IPS DF 4.7 (cell line): Measurements from ENCODE around the gene FAM149B1.
"Not testable (repeated sequence)": the region's sequence is repeated elsewhere in the genome, so short reads cannot be mapped to it uniquely, and the experiment has no call there.

ENCODE experiments used
- DNase-seq: peaks from one replicate; pipeline ENCODE4 v3.0.0-alpha.2; 2013; ENCODE audit warnings: low spot score; ENCODE audit errors: extremely low read depth

Gene FAM149B1

DNA sequence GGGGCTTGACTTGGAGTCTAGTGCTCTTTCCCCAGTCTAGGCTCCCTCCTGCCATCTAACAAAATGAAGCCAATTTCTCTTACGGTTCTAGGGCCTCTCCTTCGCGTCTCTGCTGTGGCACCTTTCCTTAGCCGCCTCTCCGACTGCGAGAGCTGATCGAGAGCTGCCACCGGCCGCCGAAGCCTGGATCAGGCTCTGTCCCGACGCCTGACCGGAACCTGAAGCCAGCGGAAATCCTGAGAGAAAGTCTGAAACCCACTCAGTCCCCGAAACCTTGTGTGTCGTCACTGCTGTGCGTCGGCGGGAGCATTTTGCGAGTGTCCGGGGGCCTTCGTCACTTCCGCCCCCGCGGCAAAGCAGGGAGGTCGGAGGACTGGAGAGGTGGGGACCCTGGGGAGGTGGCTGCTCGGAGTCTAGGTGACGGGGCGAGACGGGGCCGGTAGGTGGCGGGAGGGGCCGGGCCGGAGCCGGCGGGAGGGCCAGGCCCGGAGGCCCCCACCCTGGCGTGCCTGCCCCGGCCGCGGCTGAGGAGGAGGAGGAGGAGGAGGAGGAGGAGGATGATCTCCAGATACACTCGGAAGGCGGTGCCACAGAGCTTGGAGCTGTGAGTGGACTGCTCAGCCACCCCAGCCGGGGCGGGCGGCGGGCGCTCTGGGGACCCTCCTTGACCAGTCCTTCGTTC lies at the start of gene FAM149B1, which contains the start of gene ECD:
TSS of gene FAM149B1 (plus strand) at position 337 of the 682 bp plus-strand sequence. CDS start at position 558, 221 bp downstream.
TSS of gene ECD (minus strand) at position 226 of the 682 bp plus-strand sequence. CDS start 4,071 bp downstream, outside the sequence.
- DNase-seq = peak; percentile 86

DNA sequence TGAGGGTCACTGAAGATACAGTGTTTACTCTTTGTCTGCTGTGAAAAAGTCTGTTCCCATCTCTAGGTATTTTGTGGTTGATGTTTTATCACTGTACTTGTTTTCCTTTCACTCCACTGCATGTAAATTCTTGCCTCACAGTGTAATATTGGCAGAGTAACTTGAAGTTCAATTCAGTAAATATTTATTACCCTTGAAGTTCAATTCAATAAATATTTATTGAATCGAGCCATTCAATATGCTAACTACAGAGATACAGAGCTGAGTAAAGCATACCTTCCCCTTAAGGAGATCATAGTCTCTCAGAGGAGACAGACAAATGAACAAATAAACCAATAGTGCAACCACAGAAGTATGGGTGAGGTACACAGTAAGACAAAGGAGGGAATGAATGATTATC lies 48.5 kb upstream of the FAM149B1 start:
- no peak for DNase-seq

DNA sequence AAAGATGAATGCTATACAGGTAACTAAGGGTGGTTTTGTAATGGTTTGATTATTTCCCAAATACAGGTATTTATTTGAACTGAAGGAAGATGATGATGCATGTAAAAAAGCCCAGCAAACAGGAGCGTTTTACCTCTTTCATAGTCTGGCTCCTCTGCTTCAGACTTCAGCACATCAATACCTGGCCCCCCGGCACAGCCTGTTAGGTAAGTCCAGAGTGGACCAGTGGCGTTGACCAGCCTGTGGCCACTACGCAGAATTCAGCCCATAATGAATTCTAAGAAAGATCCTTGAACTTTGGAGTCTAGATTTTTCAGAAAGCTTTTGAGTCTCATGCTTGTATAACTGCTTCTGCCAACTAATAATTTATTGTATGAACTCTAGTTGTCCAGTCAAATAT lies 48.0 kb upstream of the FAM149B1 start:
- no peak for DNase-seq

DNA sequence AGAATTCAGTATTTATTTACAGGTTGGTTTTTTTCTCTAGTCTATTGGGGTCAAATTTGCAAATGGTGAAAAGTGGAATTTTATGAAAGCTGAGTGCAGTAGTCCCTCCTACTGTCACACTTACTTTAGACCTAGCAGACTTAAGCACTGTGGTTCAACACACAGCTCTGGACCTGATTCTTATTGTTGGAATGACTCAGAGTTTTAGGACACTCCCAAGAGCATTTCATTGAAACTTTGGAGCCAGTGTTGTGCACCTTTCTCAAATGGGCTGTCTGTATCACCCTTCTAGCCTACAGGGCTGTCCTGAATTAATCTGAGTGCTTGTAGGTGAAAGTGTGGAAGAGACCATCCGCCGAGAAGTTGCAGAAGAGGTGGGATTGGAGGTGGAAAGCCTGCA lies 41.6 kb upstream of the FAM149B1 start:
- no peak for DNase-seq

DNA sequence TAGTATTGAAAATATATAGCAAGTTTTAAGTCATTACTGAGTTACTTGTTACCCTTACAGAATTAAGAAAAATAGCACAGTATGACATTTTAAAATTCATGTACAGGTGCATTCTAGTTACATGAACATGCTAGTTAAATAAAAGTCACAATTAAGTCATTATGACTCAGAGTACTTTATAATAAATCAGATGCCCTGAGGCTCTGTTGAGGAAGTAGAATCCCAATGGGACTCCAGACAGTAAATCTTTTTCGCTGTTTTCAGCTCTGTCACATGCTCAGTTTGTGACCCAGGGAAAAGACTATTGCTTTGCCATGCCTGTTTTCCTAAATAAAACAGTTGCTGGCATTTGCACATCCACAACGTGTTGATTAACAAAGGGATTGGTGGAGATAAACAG lies 36.6 kb upstream of the FAM149B1 start:
- no peak for DNase-seq

DNA sequence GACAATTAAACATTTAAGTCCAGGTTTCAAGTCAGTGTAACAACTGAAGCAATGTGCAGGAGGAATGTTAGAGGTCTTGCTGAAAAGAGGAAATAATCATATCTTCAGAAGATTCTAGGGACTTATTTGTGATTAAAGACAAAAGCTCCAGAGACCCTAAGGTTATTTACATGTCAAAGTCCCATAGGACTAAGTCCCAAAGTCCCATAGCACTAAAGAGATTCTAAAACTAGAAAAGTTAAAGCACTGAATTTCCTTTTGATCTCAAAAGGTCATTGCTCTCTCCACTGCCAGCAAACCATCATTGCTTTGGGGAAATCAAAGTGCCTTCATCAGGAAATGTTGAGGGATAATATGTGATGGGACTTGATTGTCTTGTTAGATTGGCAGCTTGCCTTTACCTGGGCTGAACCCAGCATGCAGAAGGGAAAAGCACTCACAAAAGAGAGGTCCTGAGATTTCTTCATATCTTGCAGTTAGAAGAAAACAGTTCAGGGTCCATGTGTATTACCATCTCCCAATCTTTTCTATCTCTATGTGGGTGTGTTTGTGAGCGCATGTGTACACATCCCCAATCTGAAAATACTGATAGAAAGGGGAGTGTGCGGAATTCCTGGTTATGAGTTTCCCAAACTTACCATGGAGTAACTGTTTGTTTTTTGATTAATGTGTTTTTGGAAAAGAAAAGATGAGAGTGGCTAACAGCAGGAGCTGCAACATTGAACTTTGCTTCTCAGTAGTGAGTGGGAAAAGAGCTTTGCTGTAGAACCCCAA lies 35.8 kb upstream of the FAM149B1 start:
- no peak for DNase-seq

DNA sequence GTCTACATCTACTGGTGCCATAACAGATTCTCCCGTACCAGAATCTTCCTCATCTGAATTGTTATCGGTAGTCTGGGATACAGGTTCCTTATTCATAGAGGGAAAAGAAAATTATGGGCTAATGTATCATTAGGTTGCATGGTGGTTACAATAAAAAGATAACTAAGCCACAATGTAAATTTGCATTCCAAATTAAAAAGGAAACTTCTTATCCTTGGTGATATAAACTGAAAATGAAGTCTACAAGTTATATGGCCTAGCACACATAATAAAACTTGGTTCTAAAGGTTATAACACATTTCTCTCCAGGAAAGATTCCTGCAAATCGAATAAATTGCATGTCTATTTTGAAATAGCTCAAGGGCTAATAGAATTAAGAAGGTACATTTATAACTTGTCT lies 33.2 kb upstream of the FAM149B1 start:
- no peak for DNase-seq

DNA sequence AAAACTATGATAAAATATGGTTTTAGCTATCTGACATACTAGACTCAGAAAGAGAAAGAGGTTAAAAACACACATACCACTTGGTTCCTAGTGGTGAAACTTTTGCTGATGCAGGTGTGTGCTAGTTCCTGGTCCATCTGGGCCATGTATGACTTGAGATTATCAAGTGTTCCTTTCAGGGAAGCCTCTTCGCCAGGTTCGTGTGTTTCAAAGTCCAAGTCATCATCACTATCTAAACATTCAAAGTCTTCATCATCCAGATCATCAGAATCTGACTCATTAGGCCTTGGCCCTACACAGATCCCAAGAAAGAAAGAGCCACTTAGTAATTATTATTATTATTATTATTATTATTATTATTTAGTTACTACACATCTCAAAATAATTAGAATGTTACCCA lies 31.3 kb upstream of the FAM149B1 start:
- DNase-seq = no peak

DNA sequence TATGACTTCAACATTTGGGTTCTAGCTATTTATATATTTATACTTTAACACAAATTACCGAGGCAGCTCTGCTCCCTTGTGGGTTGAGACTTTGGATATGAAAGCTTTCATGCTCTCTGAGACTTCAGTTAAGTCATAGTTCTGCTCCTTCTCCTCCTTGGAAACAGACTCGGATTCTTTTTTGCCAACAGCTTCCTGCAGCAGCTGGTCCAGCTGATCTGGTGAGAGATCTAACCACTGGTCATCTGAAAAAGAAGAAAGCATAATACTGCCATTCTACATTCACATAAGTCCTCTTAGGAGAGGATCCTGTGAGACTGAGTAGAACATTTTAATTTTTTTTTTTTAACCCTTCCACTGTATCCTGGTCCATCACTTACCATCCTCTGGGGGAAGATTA lies 28.7 kb upstream of the FAM149B1 start:
- DNase-seq = no peak

DNA sequence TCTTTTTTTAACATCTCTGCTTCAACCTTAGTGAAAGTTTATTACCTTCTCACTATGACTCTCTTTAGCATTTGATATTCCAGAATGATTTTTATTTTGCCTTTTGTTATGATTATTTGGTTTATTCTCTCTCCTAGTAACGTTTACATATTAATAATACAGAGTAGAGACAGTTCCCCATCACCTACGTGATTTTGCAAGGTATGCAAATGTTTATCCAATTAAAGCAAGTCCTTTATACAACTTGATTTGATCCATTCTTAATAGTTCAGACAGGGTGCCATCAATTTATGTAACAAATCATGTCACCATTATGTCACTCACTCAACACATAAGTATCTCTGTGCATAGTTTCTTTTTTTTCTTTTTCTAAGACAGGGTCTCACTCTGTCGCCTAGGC lies 26.3 kb upstream of the FAM149B1 start:
- no peak for DNase-seq

DNA sequence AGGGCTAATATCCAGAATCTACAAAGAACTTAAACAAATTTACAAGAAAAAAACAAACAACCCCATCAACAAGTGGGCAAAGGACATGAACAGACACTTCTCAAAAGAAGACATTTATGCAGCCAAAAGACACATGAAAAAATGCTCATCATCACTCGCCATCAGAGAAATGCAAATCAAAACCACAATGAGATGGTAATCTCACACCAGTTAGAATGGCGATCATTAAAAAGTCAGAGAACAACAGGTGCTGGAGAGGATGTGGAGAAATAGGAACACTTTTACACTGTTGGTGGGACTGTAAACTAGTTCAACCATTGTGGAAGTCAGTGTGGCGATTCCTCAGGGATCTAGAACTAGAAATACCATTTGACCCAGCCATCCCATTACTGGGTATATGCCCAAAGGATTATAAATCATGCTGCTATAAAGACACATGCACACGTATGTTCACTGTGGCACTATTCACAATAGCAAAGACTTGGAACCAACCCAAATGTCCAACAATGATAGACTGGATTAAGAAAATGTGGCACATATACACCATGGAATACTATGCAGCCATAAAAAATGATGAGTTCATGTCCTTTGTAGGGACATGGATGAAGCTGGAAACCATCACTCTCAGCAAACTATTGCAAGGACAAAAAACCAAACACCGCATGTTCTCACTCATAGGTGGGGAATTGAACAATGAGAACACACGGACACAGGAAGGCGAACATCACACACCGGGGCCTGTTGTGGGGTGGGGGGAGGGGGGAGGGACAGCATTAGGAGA lies 17.1 kb upstream of the FAM149B1 start:
- not testable (repeated sequence) for DNase-seq

DNA sequence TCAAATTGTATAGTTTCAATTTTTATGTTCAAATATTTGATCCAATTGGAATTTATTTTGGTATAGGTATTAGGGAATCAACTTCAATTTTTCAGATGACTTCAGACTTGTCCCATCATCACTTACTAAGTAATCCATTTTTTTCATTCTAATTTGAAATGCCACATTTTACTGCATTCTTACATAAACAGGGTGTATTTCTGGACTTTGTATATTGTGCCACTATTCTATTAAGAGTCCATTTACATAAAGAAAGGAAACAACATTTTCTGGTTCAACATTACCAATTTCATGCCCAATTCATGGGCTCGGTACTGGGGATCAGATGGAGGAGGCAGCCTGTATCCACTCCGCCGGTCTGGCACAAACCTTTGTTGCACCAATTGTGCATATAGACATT lies 15.9 kb upstream of the FAM149B1 start:
- no peak for DNase-seq

DNA sequence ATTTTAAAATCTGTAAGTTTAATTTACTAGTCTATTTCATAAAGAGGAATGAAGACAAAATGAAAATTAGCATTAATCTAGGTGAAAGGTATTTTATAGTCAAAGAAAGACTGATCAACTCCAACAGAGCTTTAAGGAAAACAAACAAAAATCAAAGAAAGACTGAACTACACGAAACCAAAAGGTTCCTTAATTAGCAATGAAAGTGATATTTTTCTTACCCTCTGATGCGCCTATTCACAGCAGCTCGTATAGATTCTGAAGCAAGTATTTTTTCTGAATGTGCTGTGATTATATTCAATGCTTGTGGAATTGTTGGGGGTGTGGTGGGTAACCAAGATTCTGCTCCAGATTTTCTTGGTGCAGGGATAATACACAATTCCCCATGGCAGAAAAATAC lies 11.9 kb upstream of the FAM149B1 start:
- DNase-seq = no peak

DNA sequence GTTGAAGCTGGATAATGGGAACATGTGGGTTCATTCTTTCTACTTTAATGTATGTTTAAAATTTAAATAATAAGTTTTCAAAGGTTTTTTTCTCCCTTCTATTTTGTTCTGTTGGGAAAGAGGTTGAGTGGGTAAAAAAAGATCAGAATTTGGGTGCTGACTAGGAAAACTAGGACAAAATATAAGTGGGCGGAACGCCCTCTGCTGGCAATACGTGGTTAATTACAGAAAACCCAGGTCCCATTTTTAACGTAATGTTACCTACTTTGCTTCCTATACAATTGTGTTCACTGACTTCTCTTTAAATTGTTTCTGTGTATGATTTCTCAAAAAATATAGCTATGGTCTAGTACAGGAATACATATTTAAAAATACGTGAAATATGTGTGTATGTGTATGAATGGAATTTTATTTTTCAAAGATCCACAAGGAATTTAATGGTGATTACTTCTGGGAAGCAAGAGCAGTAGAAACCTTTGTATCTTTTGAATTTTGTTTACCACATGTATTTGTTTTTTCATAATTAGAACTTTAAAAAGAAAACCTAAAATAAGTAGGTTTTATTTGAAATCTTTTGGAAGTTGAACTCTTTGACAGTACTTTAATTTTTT lies 8.8 kb upstream of the FAM149B1 start:
- DNase-seq = peak; percentile 28

DNA sequence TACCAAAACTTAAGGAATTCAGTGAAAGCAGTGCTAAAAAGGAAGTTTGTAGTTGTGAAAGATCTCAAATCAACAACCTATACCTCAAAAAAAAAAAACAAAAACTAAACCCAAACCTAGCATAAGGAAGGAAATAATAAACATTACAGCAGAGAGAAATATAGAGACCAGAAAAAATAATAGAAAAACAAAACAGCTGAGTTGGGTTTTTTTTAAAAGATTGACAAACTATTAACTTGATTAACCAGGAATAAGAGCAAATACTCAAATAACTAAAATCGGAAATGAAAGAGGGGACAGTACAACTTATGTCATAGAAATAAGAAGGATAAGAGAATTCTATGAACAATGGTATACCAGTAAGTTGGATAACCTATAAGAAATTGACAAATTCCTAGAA lies 6.8 kb upstream of the FAM149B1 start:
- DNase-seq = no peak

DNA sequence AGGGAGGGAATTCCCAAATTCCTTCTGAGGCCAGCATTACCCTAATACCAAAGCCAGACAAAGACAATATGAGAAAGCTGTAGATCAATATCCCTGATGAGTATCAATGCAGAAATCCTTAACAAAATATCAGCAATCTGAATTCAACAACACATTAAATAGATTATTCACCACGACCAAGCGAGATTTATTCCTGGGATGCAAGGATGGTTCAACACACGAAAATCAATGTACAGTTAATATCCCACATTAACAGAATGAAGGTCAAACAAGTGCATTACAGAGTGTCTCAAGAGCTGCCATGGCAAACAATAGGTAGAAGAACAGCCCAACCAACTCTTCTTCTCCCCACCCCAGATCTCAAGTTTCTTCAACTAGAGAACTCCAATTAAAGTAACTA lies 6.3 kb upstream of the FAM149B1 start:
- no peak for DNase-seq

DNA sequence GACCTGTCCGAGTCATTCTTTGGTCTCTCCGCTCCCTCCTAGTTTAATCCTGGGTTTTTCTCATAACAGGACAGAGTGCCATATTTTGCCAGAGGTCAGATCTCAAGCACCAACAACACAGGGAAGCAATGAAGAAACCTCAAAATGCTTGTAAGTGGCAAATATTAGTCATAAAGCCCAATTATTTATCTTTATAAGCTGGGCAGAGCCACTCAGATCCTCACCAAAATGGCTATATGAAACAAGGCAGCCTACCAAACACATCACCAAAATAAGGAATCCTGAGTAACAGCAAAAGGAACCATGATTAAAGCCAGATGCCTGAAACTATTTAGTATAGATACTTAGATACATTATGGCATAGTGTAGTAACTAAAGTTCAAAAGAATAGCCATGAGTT lies 4.8 kb upstream of the FAM149B1 start:
- DNase-seq = no peak

DNA sequence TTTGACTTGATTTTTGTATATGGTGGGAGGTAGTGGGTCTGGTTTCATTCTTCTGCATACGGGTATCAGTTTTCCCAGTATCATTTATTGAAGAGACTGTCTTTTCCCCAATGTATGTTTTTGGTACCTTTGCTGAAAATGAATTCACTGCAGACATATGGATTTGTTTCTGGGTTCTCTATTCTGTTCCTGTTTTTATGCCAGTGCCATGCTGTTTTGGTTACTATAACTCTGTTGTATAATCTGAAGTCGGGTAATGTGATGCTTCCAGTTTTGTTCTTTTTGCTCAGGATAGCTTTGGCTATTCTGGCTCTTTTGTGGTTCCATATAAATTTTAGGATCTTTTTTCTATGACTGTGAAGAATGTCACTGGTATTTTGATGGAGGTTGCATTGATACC lies 947 bp upstream of the FAM149B1 start:
- no peak for DNase-seq

DNA sequence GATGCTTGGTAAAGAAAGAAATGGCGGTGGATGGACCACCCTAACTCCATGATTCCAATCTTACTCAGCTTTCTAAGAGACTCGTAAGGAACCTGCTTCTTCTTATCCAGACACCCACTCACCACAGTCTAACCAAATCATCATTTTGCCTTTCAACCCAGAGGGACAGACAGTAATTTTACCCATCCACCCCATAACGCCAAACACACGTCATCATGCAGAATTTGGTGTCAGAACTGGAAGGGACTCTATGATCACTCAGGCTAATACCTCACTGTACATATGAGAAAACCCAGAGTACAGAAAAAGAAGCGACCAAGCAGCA lies 499 bp upstream of the FAM149B1 start:
- DNase-seq = no peak

DNA sequence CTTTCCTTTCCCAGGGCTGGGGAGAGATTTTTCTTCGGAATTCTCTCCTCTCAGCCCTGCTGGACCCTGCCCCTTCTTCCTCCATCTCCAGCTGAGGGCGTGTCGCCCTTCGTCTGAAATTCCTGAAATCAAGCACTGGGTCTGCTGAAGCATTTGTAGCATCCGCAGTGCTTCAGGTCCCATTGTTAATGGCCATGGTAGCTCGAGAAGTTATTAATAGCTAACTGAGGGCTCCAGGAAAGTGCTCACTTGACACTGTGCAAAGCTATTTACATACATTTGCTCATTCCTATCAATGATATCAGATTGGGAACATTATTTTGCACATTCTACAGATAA lies 515 bp downstream of the FAM149B1 start:
- DNase-seq = no peak

DNA sequence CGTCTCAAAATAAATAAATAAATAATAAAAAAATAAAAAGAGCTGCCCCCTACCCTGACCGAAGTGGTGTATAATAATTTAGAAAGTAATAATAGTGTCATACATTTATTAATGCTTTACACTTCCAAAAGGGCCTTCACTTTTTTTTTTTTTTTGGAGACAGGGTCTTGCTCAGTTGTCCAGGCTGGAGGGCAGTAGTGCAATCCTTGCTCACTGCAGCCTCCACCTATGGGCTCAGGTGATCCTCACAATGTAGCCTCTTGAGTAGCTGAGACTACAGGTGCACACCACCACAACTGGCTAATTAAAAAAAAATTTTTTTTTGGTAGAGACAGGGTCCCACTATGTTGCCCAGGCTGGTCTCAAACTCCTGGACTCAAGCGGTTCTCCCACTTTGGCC lies 1.4 kb downstream of the FAM149B1 start:
- DNase-seq = no peak

DNA sequence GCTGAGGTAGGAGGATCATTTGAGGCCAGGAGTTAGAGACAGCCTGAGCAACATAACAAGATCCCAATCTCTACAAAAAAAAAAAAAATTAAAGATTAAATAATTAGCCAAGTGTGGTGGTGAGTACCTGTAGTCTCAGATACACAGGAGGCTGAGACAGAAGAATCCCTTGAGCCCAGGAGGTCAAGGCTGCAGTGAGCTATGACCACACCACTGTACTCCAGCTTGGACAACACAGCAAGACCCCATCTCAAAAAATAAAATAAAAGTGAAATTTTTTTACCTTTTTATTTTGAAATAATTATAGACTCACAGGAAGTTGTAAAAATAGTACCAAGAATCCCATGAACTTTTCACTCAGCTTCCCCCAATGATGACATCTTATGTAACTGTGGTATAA lies 4.9 kb downstream of the FAM149B1 start:
- DNase-seq = no peak
